Trophoblast cell (in vitro differentiated cells and primary cell): ENCODE results near the gene UST.

Experiments used
- DNase-seq, 2 donors: peaks; one replicate each; pipeline ENCODE4 v3.0.0-alpha.2; 2016
- H2AFZ ChIP-seq: 2 replicates; pipeline ENCODE4 v1.6.1; 2013; ENCODE audit warnings: low read length, moderate library complexity, mild to moderate bottlenecking; ENCODE audit not compliant: insufficient read depth, poor library complexity
- H2AK5ac ChIP-seq: 2 replicates; pipeline ENCODE4 v1.6.1; 2013; ENCODE audit warnings: mild to moderate bottlenecking, low read length
- H2BK120ac ChIP-seq: 2 replicates; pipeline ENCODE4 v1.6.1; 2013; ENCODE audit warnings: low read length, mild to moderate bottlenecking, moderate library complexity; ENCODE audit not compliant: insufficient read depth, poor library complexity
- H2BK12ac ChIP-seq: 2 replicates; pipeline ENCODE4 v1.6.1; 2013; ENCODE audit warnings: mild to moderate bottlenecking, low read length, moderate library complexity
- H2BK5ac ChIP-seq: 2 replicates; pipeline ENCODE4 v1.6.1; 2013; ENCODE audit warnings: low read length, low read depth, moderate library complexity, mild to moderate bottlenecking; ENCODE audit not compliant: poor library complexity
- H3K14ac ChIP-seq: 2 replicates; pipeline ENCODE4 v1.6.1; 2013; ENCODE audit warnings: mild to moderate bottlenecking, low read length
- H3K18ac ChIP-seq: 2 replicates; pipeline ENCODE4 v1.6.1; 2013; ENCODE audit warnings: mild to moderate bottlenecking, low read length
- H3K23ac ChIP-seq: 2 replicates; pipeline ENCODE4 v1.6.1; 2013; ENCODE audit warnings: low read length
- H3K27ac ChIP-seq: 2 replicates; pipeline ENCODE4 v1.5.1; 2013; ENCODE audit warnings: low read depth, mild to moderate bottlenecking, inconsistent platforms, low read length, moderate library complexity
- H3K27me3 ChIP-seq: 2 replicates; pipeline ENCODE4 v1.6.1; 2013; ENCODE audit warnings: inconsistent platforms, mild to moderate bottlenecking, low read length, moderate library complexity; ENCODE audit not compliant: insufficient read depth
- H3K36me3 ChIP-seq, 2 experiments: 1 replicate in 1 of 2; 2 replicates in 1 of 2; pipeline ENCODE4 v1.6.1; 2013; ENCODE audit warnings: low read length in 2 of 2, mild to moderate bottlenecking in 2 of 2, moderate library complexity in 1 of 2; ENCODE audit not compliant: insufficient read depth in 2 of 2, control insufficient read depth in 1 of 2
- H3K4ac ChIP-seq: 2 replicates; pipeline ENCODE4 v1.6.1; 2013; ENCODE audit warnings: low read depth, mild to moderate bottlenecking, low read length, moderate library complexity
- H3K4me1 ChIP-seq, 2 experiments: 1 replicate in 1 of 2; 2 replicates in 1 of 2; pipeline ENCODE4 v1.6.1; 2013; ENCODE audit warnings: low read length in 2 of 2, mild to moderate bottlenecking in 2 of 2, moderate library complexity in 1 of 2; ENCODE audit not compliant: insufficient read depth in 2 of 2, control insufficient read depth in 1 of 2
- H3K4me2 ChIP-seq: 2 replicates; pipeline ENCODE4 v1.6.1; 2013; ENCODE audit warnings: inconsistent platforms, mild to moderate bottlenecking, low read length, moderate library complexity
- H3K4me3 ChIP-seq: 2 replicates; pipeline ENCODE4 v1.5.1; 2013; ENCODE audit warnings: mild to moderate bottlenecking, low read depth, low read length, inconsistent platforms
- H3K79me1 ChIP-seq: one replicate; pipeline ENCODE4 v1.6.1; 2013; ENCODE audit warnings: low read length
- H3K79me2 ChIP-seq: 2 replicates; pipeline ENCODE4 v1.6.1; 2013; ENCODE audit warnings: low read length, mild to moderate bottlenecking; ENCODE audit not compliant: control insufficient read depth, insufficient read depth, poor library complexity
- H3K9ac ChIP-seq: 2 replicates; pipeline ENCODE4 v1.6.1; 2013; ENCODE audit warnings: mild to moderate bottlenecking, low read length
- H3K9me3 ChIP-seq: 2 replicates; pipeline ENCODE4 v1.6.1; 2013; ENCODE audit warnings: low read depth, mild to moderate bottlenecking, control low read depth, inconsistent platforms, low read length; ENCODE audit not compliant: insufficient read depth
- H4K12ac ChIP-seq: 2 replicates; pipeline ENCODE4 v1.6.1; 2013; ENCODE audit warnings: low read depth, mild to moderate bottlenecking, low read length, moderate library complexity
- H4K8ac ChIP-seq: 2 replicates; pipeline ENCODE4 v1.6.1; 2013; ENCODE audit warnings: low read depth, mild to moderate bottlenecking, low read length, moderate library complexity
- H4K91ac ChIP-seq: one replicate; pipeline ENCODE4 v1.6.1; 2013; ENCODE audit warnings: low read depth, mild to moderate bottlenecking, low read length, moderate library complexity
- WGBS: extraction: QIAGEN DNeasy Blood & Tissue Kit; methylation state at CpG from one replicate; pipeline ENCODE4 v1.1.7; 2013; ENCODE audit warnings: missing lambda C conversion rate; ENCODE audit not compliant: insufficient read length, insufficient coverage; ENCODE audit errors: extremely low coverage; 5-methylcytosine and 5-hydroxymethylcytosine counted together

The UST gene

GRCh38 chr6:148964467-148964866, 217.6 kb downstream of the UST start:
- Histone ChIP-seq H4K12ac (no peak overlapping the region), H3K27me3 (no peaks in the 10 kb centered on the region), H3K36me3 (no peaks in the 10 kb centered on the region), H4K91ac (no peak overlapping the region), H3K79me2 (no peaks in the 10 kb centered on the region), H3K9ac (no peak overlapping the region), H3K4me1 (peaks cover 4% of the 10 kb centered on the region in 2 experiments), H4K8ac (no peak overlapping the region), H3K4me2 (no peak overlapping the region), H2AFZ (no peak overlapping the region), H3K4ac (no peak overlapping the region), H2BK12ac (no peak overlapping the region), H3K18ac (no peak overlapping the region), H2BK120ac (no peak overlapping the region), H2BK5ac (no peak overlapping the region), H3K79me1 (no peaks in the 10 kb centered on the region), H3K9me3 (peaks cover 2% of the 10 kb centered on the region), H2AK5ac (no peak overlapping the region), H3K4me3 (no peak overlapping the region), H3K27ac (no peak overlapping the region), H3K23ac (no peak overlapping the region), H3K14ac (no peak overlapping the region)
- WGBS: no CpG with 5 or more reads among the region's 13 CpGs
- no peak for DNase-seq

- Histone ChIP-seq H3K27ac (no peak overlapping the region), H3K18ac (no peak overlapping the region), H3K36me3 (no peaks in the 10 kb centered on the region), H2AFZ (no peak overlapping the region), H3K27me3 (no peaks in the 10 kb centered on the region), H3K79me1 (no peaks in the 10 kb centered on the region), H4K12ac (no peak overlapping the region), H3K14ac (no peak overlapping the region), H3K4me1 (peaks cover 4% of the 10 kb centered on the region in 2 experiments), H3K23ac (no peak overlapping the region), H3K9me3 (peaks cover 2% of the 10 kb centered on the region), H4K91ac (no peak overlapping the region), H3K4ac (no peak overlapping the region), H2BK12ac (peak overlapping the region; percentile 20), H3K9ac (no peak overlapping the region), H3K79me2 (no peaks in the 10 kb centered on the region), H2BK5ac (no peak overlapping the region), H3K4me2 (no peak overlapping the region), H4K8ac (no peak overlapping the region), H2BK120ac (no peak overlapping the region), H2AK5ac (no peak overlapping the region), H3K4me3 (no peak overlapping the region)
- no CpG with 5 or more reads among the region's 9 CpGs for WGBS
- no peak for DNase-seq
Measured at GRCh38 chr6:148965287-148965686, 218.5 kb downstream of the UST start.

GRCh38 chr6:148967011-148967520, 220.2 kb downstream of the UST start:
- H2BK12ac ChIP-seq: no peak overlapping the region
- no peaks in the 10 kb centered on the region for H3K36me3 ChIP-seq
- H3K23ac ChIP-seq: no peak overlapping the region
- no peak overlapping the region for H2AFZ ChIP-seq
- H4K12ac ChIP-seq: no peak overlapping the region
- no peaks in the 10 kb centered on the region for H3K79me2 ChIP-seq
- H4K8ac ChIP-seq: no peak overlapping the region
- H3K14ac ChIP-seq: no peak overlapping the region
- H3K4me2 ChIP-seq: no peak overlapping the region
- H2AK5ac ChIP-seq: no peak overlapping the region
- DNase-seq: no peak
- no peak overlapping the region for H3K4me3 ChIP-seq
- WGBS: no CpG with 5 or more reads among the region's 4 CpGs
- peaks cover 2% of the 10 kb centered on the region for H3K9me3 ChIP-seq
- no peak overlapping the region for H3K18ac ChIP-seq
- H2BK5ac ChIP-seq: no peak overlapping the region
- no peaks in the 10 kb centered on the region for H3K27me3 ChIP-seq
- H3K9ac ChIP-seq: no peak overlapping the region
- no peak overlapping the region for H4K91ac ChIP-seq
- peaks cover 4% of the 10 kb centered on the region in 2 experiments for H3K4me1 ChIP-seq
- H2BK120ac ChIP-seq: no peak overlapping the region
- no peaks in the 10 kb centered on the region for H3K79me1 ChIP-seq
- H3K4ac ChIP-seq: no peak overlapping the region
- H3K27ac ChIP-seq: no peak overlapping the region

GRCh38 chr6:148967541-148967956, 220.7 kb downstream of the UST start:
- H3K4me3 ChIP-seq: no peak overlapping the region
- DNase-seq: no peak
- H4K91ac ChIP-seq: no peak overlapping the region
- H3K79me2 ChIP-seq: no peaks in the 10 kb centered on the region
- H4K8ac ChIP-seq: no peak overlapping the region
- no peak overlapping the region for H2BK12ac ChIP-seq
- H3K9me3 ChIP-seq: peaks cover 2% of the 10 kb centered on the region
- no peaks in the 10 kb centered on the region for H3K27me3 ChIP-seq
- H4K12ac ChIP-seq: no peak overlapping the region
- no peak overlapping the region for H2BK120ac ChIP-seq
- H3K27ac ChIP-seq: no peak overlapping the region
- H3K14ac ChIP-seq: no peak overlapping the region
- H3K4me2 ChIP-seq: no peak overlapping the region
- H3K4me1 ChIP-seq: peaks cover 4 to 6% of the 10 kb centered on the region in 2 experiments
- H3K79me1 ChIP-seq: no peaks in the 10 kb centered on the region
- H3K4ac ChIP-seq: no peak overlapping the region
- no peak overlapping the region for H2BK5ac ChIP-seq
- no peak overlapping the region for H3K9ac ChIP-seq
- no peaks in the 10 kb centered on the region for H3K36me3 ChIP-seq
- no peak overlapping the region for H3K18ac ChIP-seq
- no peak overlapping the region for H3K23ac ChIP-seq
- WGBS: no CpG with 5 or more reads among the region's 7 CpGs
- H2AFZ ChIP-seq: no peak overlapping the region
- H2AK5ac ChIP-seq: no peak overlapping the region
